GM21619 (cell line): ENCODE results near the gene METTL18.
"Not testable (repeated sequence)": the region's sequence is repeated elsewhere in the genome, so short reads cannot be mapped to it uniquely, and the experiment has no call there.

Experiments
- ATAC-seq: cut with Tn5 transposase; IDR thresholded peaks from one replicate; pipeline ENCODE4 v1.9.1; 2021; ENCODE audit not compliant: unreplicated experiment

Gene METTL18

GRCh38 chr1:169794530-169795416 is at the start of gene METTL18:
METTL18 (minus strand) TSS chr1:169794907; CDS start chr1:169793695, 1,212 bp downstream.
- ATAC-seq = peak; percentile 89

DNA sequence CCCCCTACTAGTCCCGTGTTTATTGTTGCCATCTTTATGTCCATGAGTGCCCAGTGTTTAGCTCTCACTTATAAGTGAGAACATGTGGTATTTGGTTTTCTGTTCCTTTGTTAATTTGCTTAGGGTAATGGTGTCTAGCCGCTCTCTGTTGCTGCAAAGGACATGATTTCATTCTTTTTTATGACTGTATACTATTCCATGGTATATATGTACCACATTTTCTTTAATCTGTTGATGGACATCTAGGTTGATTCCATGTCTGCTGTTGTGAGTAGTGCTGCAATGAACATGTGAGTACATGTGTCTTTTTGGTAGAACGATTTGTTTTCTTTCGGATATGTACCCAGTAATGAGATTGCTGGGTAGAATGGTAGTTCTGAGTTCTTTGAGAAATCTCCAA is 44.2 kb upstream of the METTL18 start:
- ATAC-seq = no peak

DNA sequence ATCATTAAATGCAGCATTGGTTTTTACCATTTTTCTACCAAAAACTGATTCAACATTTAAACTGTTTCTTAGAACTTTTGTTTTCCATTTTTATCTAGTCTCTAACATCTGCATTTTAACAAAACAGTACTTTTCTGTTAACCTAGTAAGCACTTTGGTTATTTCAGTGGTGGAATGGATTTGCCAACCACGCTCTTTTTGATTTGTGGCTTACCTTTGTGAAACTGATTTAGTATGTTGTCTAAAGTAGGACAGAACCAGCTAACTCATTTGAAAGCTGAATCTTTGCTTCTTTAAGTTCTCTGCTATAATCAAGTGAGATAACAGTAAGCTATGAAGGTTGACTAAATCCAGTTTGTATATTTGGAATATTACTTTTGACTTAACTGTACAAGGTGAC is 41.5 kb upstream of the METTL18 start:
- no peak for ATAC-seq

- no peak for ATAC-seq
These were observed 40.9 kb upstream of the METTL18 start for GRCh38 chr1:169835647-169836046.

DNA sequence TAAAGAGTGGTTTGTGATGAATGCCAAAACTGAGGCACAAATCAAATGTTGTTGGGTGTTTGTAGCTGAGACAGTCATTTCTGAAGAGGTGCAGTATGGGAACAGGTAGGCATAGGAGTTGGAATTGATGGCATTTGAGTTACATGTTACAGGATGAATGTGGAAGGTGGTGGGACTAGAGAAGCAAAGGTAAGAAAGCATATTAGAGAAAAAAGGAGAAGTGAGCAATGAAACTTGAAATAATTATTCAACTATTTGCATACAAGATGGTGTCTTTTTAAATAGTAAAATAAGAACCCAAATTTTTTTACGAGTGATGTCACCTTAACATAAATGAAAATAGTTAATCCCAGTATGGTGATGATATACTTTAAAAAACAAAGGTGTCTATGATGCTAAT is 40.2 kb upstream of the METTL18 start:
- no peak for ATAC-seq

GRCh38 chr1:169833179-169833901 is 38.6 kb upstream of the METTL18 start:
- ATAC-seq = no peak

DNA sequence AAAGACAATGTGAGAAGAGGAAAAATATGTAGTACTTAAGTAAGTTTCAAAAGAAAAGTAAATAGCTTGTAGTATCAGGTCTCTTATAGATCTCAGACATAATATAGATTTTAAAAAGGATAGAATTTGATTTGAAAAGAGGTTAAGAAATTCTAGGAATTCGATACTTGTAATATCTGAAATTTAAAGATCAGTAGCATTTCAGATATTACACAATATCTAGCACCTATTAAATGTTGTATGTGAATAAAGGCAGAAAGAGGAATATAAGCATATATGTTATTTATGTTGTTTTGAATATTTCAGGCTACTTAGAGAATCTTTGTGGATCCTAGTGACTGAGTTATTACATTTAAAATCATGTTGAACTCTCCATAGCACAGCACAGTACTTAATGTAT is 35.0 kb upstream of the METTL18 start:
- no peak for ATAC-seq

GRCh38 chr1:169824153-169824552 is 29.4 kb upstream of the METTL18 start:
- ATAC-seq = no peak

DNA sequence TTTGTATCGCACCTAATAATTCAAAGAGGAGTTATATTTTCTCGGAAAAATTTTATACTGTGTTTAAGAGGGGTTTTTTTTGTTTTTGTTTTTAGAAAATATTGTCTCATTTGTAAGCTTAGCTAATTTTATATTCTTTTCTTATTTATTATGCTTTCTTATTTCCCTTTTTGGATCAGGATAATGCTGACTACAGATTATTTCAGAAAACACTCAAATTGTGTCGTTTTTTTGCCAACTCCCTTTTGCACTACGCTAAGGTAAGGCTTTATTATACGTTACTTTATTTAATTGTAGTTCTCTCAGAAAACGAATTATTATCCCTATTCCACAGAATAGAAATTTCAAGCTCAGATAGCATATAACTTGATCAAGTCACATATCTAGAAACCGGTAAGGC is 26.8 kb upstream of the METTL18 start:
- ATAC-seq = no peak

- no peak for ATAC-seq
These were observed 21.9 kb upstream of the METTL18 start for GRCh38 chr1:169816617-169817016.

- ATAC-seq = no peak
These were observed 19.6 kb upstream of the METTL18 start for GRCh38 chr1:169814265-169814664.

GRCh38 chr1:169812131-169812530 is 17.4 kb upstream of the METTL18 start:
- no peak for ATAC-seq

DNA sequence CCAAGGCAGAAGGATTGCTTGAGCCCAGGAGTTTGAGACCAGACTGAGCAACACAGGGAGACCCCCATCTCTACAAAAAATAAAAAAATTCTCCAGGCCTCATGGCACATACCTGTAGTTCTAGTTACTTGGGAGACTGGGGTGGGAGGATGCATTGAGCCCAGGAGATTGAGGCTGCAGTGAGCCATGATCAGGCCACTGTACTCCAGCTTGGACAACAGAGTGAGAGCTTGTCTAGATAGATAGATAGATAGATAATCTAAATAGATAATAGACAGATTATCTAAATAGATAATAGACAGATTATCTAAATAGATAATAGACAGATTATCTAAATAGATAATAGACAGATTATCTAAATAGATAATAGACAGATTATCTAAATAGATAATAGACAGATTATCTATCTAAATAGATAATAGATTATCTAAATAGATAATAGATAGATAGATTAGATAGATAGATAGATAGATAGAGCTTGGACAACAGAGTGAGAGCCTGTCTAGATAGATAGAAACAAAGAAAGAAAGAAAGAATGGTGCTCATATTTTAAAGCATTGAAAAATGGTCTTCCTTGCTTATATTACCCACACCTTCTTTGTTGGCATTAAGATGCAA is 16.8 kb upstream of the METTL18 start:
- ATAC-seq = not testable (repeated sequence)

DNA sequence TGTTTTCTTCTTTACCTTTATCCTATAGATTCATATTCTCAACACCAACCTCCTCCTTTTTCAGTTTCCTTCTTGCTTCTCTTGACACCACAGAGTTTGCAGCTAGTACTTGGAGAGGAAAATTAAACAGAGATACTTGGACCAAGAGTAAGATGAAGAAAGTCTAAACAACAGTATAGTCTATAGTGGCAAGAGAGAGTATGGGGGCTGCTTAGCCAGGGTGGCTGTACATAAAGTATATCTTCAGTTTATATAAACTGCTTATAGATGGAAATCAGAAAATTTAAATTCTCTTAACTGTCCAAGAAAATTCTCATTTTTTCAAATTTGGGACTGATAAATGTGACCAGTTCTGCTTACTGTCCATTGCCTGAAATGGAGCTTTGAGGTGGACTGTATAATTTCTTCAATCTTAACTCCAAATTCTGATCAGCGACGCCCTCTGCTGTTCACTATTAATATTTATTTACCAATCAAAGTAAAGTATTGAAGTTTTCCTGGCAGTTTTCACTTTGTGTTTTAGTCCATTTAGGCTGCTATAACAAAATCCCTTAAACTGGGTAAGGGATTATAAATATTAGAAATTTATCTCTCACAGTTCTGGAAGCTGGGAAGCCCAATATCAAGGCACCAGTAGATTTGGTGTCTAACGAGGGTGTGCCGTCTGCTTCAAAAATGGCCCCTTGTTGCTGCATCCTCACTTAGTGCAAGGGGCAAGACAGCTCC is 14.8 kb upstream of the METTL18 start:
- ATAC-seq = no peak

- ATAC-seq = no peak
These were observed 10.2 kb upstream of the METTL18 start for GRCh38 chr1:169804941-169805340.

GRCh38 chr1:169802888-169803287 is 8.2 kb upstream of the METTL18 start:
- ATAC-seq = no peak

DNA sequence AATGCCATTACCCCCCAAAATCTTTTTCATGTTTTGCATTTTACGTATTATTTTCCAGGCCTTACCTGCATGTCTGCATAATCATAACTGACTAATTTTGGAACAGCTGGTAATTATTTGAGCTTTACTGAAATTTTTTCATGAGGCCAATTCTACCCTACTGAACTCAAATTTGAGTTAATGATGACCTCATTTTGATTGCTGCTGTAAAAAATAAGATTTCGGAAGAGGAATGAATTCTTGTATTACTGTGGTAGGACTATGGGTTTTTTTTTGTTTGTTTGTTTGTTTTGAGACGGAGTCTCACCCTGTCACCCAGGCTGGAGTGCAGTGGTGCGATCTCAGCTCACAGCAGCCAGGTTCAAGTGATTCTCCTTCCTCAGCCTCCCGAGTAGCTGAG is 2.6 kb upstream of the METTL18 start:
- no peak for ATAC-seq

GRCh38 chr1:169796274-169796810 is 1.6 kb upstream of the METTL18 start:
- no peak for ATAC-seq

DNA sequence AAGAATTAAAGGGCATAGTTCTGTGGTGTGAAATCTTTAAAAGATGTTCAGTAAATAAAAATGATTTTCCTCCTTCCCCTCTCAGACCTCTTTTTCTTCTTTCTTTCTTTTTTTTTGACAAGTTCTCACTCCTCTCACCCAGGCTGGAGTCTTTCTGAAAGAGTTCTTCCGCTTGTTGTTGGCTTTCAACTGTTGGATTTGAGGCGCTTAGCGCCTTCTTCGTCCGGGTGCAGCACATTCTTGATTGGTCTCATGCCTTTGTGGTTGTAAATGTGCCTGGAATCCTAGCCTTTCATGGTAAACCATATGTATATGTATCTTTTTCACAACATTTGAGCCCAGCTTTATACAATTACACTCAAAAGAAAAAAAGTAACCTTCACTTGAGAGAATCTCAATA is 980 bp upstream of the METTL18 start:
- no peak for ATAC-seq

GRCh38 chr1:169793730-169794129 is 977 bp downstream of the METTL18 start:
- no peak for ATAC-seq

GRCh38 chr1:169788402-169788801 is 6.3 kb downstream of the METTL18 start:
- no peak for ATAC-seq
